Eye (tissue), 1 donor: ENCODE measurements around the gene ZNF280B.
A peak's percentile ranks its signal among the peaks of the same experiment; 100 is the strongest.
"Not testable (repeated sequence)": the region's sequence is repeated elsewhere in the genome, so short reads cannot be mapped to it uniquely, and the experiment has no call there.

Experiments used
- DNase-seq: peaks from one replicate; pipeline ENCODE4 v3.0.0-alpha.2; 2015

Gene ZNF280B

DNA sequence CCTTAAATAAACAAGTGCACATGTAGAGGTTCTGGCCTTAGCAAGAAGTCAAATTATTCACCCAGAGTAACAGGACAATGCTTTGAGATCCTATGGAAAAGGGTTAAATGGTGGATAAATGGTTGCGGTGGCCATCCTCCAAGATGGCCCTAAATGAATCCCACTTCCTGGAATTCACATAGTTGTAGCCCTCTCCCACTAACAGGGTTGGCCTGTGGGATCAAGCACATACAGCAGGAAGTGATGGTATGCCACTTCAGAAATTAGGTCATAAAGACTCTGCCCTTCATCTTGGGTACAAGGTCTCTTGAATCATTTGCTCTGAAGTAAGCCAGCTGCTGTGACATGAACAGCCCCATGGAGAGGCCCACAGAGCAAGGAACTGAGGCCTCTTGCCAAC, 1.8 kb downstream of the ZNF280B start:
- no peak for DNase-seq

- no peak for DNase-seq
Measured at GRCh38 chr22:22498267-22498666, 10.3 kb downstream of the ZNF280B start.

DNA sequence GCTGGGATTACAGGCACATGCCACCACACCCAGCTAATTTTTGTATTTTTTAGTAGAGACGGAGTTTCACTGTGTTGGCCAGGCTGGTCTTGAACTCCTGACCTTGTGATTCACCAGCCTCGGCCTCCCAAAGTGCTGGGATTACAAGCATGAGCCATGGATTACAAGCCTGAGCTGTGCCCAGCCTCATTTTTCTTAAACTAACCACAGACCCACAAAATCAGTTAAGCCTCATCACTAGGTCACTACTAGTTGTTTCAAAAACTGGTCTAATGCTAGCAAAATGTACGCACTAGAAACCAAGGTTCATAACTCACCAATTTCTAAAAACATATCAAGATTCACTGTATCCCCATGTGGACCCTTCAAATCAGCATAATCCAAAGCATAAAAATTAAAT, 17.0 kb downstream of the ZNF280B start:
- DNase-seq = not testable (repeated sequence)

DNA sequence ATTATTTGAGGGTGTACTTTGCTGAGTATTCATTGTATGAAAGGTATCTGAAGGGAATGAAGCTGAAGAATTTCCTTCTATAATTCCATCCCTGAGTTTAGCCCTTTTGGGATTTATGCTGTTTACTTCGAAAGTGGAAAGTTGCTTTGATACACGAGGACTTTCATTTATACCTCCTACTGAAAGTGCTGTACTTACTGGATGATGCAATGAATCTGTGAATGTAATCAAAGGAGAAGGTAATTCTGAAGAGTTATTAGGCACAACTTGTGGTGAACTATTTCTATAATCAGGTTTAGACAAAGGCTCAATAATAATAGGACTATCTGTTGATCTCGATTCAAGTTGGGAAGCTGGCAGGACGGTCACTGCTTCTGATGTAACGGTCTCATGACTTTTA, 19.8 kb downstream of the ZNF280B start:
- no peak for DNase-seq

GRCh38 chr22:22487869-22488597, 20.5 kb downstream of the ZNF280B start:
- DNase-seq = no peak

DNA sequence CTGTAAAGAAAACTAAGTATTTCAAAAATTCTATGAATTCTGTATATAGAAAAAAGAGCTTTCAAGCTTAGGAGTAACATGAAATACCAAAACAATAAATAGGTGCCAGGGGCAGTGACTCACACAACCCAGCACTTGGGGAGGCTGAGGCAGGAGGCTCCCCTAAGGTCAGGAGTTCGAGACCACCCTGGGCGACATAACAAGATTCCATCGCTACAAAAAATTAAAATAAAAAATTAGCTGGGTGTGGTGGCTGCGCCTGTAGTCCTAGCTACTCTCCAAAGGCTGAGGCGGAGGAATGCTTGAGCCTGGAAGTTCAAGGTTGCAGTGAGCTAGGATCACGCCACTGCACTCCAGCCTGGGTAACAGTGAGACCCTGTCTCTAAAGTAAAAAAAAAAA, 21.5 kb downstream of the ZNF280B start:
- DNase-seq = no peak

- DNase-seq = no peak
Measured at GRCh38 chr22:22486132-22486899, 22.2 kb downstream of the ZNF280B start.

GRCh38 chr22:22485524-22485923, 23.0 kb downstream of the ZNF280B start:
- no peak for DNase-seq

DNA sequence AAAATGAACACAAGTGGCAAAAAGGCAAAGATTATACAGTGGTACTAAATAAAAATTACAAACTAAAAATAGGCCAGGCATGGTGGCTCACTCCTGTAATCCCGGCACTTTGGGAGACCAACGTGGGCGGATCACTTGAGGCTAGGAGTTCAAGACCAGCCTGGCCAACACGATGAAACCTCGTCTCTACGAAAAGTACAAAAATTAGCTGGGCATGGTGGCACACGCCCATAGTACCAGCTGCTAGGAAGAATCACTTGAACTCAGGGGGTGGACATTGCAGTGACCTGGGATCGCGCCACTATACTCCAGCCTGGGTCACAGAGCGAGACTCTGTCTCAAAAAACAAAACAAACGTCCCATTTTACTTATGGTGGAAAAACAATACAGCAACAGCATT, 24.5 kb downstream of the ZNF280B start:
- DNase-seq = no peak

- DNase-seq = no peak
Measured at GRCh38 chr22:22480940-22481339, 27.6 kb downstream of the ZNF280B start.

- DNase-seq = no peak
Measured at GRCh38 chr22:22479999-22480532, 28.5 kb downstream of the ZNF280B start.

- DNase-seq = no peak
Measured at GRCh38 chr22:22479116-22479515, 29.4 kb downstream of the ZNF280B start.

DNA sequence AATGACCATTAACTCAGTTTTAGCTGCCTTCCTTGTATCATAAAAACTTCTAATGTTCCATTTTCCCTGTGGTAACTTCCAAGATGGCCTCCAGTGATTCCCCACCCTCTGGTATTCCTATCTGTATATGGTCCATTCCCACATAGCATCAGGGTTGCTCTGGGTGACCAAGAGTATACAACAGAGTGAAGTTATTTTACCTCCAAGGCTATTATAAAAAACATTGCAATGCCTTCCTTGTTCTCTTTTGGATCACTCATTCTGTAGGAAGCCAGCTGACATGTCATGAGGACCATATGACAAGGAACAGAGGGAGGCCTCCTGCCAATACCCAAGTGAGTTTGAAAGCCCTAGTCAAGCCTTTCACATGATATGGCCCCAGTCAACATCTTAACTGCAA, 30.1 kb downstream of the ZNF280B start:
- DNase-seq = no peak

DNA sequence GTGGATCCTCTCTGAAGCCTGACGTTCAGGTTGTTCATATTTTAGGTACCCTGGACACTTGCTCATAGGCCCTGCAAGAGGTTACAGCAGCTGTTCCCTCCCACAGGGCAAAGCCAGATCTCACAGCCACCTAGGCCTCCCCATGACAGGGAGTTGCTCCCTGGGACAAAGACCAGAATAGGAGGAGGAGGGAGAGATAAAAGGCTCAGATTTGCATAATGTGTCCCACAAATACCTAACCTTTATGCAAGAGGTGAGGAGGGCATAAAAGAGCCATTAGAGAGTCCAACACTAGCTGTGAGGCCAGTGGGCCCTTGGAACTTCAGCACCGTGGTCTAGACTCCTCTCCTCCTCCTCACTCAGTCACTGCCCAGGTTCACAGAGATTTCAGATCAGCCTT, 33.8 kb downstream of the ZNF280B start:
- DNase-seq = no peak

GRCh38 chr22:22471104-22471503, 37.4 kb downstream of the ZNF280B start:
- not testable (repeated sequence) for DNase-seq

DNA sequence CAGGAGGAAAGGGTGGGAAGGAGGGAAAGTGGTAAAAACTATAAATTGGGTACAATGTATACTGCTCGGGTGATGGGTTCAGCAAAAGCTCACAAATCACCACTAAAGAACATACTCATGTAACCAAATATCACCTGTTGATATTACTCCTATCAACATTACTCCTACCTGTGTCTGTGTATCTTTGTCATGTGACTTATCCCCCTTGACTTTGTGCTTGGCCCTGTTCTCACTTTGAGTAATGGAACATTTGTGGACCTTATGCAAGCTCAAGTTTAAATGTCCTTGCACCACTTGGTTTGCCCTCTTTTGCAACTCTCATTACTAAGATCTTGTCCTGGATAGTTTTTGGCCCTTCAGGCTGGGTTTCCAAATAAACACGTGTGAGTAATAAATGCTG, 39.0 kb downstream of the ZNF280B start:
- no peak for DNase-seq

DNA sequence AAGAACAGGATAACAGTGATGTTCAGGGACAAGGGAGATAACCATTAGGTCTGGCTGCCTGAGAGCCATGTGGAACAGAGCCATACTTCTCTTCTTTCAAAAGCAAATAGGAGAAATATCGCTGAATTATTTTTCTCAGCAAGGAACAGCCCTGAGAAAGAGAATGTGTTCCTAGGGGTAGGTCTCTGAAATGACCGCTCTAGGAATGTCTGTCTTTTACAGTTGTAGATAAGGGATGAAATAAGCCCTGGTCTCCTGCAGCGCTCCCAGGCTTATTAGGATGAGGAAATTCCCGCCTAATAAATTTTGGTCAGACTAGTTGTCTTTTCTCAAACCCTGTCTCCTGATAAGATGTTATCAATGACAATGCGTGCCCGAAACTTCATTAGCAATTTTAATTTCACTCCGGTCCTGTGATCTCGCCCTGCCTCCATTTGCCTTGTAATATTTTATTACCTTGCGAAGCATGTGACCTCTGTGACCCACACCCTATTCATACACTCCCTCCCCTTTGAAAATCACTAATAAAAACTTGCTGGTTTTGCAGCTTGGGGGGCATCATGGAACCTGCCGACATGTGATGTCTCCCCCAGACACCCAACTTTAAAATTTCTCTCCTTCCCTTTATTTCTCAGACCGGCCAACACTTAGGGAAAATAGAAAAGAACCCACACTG, 39.6 kb downstream of the ZNF280B start:
- not testable (repeated sequence) for DNase-seq

GRCh38 chr22:22467112-22467511, 41.4 kb downstream of the ZNF280B start:
- no peak for DNase-seq

DNA sequence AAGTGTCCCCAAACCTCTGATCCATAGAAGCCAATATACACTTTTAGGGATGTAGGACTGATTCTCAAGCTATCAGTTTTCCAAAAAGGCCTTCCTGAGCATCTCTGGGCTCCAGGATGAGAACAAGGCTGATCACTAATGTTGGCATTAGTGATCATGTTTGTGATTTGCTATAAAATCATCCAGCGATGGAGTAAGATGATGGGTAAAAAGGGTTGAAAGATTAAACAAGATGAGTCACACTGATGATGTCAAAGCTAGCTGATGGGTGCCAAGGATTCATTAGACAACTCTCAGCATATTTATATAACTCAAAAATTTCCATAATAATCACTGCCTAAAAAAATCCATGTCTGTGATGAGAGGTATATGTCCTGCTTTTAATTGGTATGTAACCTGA, 42.8 kb downstream of the ZNF280B start:
- no peak for DNase-seq

DNA sequence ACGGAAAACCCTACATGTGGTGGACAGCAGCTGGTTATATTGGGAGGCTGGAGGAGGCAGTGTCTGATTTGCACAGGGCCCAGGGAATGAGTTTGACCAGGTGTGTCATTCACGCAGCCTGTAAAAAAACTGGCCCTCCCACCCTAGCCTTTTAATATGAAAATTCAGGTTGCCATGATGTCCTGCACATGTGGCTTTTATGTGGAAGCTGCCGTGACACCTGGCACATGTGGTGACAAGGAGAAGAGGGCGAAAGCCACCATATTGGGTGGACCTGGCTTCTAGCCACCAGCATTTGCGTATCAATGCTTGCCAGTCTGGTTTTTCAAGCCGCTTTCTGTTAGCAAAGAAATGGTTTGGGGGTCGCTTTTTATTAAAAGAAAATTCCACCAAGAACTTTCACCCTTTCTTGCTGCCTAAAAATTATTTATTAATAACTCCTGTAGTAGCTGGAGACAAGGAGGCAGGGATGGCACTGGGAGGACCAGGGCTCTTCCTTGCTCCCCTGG, 43.4 kb downstream of the ZNF280B start:
- no peak for DNase-seq

- DNase-seq = no peak
Measured at GRCh38 chr22:22464541-22465054, 43.9 kb downstream of the ZNF280B start.

DNA sequence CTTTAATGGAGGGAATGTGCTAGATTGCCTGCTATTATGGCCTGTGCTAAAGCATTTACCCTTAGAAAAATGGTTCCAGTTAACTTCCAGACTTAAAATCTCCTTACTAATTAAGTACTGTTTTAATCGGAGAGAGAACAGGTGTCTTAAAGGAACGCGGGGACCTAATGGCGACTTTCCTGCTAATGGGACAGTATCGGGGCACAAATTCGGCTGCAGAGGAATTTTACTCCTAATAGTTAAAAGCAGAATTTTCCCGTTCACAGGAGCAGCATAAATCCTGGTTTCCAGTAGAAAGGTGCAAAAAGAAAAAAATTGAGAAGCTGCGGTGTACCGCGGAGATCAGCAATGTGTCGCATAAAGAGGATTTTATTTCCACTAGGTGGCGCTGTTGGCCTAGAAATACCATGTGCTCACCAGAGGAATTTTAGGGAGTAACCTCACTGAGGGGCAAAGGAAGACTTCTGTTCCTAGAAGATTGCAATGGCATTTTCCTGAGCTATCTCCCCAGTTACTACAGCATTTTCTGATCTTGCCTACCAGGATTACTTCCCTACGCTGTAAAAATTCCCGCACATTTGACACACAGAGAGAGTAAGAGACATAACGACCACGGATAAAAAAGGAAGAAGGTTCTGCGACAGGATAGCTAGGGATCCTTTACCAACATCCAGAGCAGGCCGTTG, 44.5 kb downstream of the ZNF280B start:
- peak; percentile 93 for DNase-seq
